Measurements from ENCODE around the gene DARS1.

DNA sequence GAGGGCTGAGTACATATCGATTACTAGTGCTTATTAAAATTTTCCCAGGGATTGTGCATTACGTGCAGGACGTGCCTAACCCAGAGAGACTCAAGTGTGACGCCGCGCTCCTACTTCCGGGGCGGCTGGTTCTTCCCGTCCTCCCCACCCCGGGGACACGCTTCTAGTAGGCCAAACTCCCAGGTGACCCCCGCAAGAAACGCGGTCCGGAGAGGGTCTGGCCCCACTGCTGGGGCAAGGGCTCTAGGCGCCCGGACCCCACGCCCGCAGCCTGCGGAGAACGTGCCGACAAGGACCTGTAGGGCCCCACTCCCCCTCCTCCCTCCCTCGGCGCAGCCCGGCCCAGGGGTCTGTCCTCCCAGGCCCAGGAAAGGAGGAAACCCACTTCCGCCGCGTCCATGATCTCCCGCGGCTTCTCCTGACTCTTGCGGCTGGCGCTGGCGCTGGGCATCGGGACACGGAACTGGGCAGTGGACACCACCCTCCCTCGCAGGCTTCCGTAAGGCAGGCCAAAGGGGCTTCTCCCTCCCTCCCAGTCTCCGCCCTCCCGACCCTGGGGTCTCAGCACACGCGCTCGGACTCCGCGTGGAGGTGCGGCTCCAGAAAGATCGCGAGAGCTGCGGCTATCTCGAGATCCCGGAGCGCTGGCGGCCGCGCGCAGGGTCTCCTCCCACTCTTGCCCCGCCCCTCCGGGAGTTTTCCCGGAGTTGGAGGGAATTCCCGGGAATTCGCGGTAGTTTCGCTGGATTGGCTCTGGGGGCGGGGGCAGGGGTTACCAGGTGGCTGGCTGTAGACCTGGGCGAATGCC is at the start of gene DARS1:
- TF ChIP-seq, protein P1, sequence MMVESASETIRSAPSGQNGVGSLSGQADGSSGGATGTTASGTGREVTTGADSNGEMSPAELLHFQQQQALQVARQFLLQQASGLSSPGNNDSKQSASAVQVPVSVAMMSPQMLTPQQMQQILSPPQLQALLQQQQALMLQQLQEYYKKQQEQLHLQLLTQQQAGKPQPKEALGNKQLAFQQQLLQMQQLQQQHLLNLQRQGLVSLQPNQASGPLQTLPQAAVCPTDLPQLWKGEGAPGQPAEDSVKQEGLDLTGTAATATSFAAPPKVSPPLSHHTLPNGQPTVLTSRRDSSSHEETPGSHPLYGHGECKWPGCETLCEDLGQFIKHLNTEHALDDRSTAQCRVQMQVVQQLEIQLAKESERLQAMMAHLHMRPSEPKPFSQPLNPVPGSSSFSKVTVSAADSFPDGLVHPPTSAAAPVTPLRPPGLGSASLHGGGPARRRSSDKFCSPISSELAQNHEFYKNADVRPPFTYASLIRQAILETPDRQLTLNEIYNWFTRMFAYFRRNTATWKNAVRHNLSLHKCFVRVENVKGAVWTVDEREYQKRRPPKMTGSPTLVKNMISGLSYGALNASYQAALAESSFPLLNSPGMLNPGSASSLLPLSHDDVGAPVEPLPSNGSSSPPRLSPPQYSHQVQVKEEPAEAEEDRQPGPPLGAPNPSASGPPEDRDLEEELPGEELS (CRISPR knock-in tag; IDR thresholded peaks at IDR 0.05) = peak; percentile 49
- TF ChIP-seq SP1 (IDR thresholded peaks at IDR 0.05) (peak; percentile 86; the same call in 1 of the 2 replicates), SP1 (CRISPR knock-in tag; IDR thresholded peaks at IDR 0.05) (peak; percentile 36; the same call in 1 of the 2 replicates)
- TF ChIP-seq, protein P2, sequence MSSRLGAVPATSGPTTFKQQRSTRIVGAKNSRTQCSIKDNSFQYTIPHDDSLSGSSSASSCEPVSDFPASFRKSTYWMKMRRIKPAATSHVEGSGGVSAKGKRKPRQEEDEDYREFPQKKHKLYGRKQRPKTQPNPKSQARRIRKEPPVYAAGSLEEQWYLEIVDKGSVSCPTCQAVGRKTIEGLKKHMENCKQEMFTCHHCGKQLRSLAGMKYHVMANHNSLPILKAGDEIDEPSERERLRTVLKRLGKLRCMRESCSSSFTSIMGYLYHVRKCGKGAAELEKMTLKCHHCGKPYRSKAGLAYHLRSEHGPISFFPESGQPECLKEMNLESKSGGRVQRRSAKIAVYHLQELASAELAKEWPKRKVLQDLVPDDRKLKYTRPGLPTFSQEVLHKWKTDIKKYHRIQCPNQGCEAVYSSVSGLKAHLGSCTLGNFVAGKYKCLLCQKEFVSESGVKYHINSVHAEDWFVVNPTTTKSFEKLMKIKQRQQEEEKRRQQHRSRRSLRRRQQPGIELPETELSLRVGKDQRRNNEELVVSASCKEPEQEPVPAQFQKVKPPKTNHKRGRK (CRISPR knock-in tag; IDR thresholded peaks at IDR 0.05) = no peak
- TF ChIP-seq, protein P3, sequence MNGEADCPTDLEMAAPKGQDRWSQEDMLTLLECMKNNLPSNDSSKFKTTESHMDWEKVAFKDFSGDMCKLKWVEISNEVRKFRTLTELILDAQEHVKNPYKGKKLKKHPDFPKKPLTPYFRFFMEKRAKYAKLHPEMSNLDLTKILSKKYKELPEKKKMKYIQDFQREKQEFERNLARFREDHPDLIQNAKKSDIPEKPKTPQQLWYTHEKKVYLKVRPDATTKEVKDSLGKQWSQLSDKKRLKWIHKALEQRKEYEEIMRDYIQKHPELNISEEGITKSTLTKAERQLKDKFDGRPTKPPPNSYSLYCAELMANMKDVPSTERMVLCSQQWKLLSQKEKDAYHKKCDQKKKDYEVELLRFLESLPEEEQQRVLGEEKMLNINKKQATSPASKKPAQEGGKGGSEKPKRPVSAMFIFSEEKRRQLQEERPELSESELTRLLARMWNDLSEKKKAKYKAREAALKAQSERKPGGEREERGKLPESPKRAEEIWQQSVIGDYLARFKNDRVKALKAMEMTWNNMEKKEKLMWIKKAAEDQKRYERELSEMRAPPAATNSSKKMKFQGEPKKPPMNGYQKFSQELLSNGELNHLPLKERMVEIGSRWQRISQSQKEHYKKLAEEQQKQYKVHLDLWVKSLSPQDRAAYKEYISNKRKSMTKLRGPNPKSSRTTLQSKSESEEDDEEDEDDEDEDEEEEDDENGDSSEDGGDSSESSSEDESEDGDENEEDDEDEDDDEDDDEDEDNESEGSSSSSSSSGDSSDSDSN (CRISPR knock-in tag; IDR thresholded peaks at IDR 0.05) = peak; percentile 95
- TF ChIP-seq, protein P4, sequence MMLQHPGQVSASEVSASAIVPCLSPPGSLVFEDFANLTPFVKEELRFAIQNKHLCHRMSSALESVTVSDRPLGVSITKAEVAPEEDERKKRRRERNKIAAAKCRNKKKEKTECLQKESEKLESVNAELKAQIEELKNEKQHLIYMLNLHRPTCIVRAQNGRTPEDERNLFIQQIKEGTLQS (CRISPR knock-in tag; IDR thresholded peaks at IDR 0.05) = no peak; the same call in 1 of the 2 replicates
